Stimulated activated CD4-positive, alpha-beta T cell treated with anti-CD3 and anti-CD28 coated beads, Interleukin-15, amount 100 ng/mL, for 48 hours (primary cell): ENCODE measurements around the gene TMC4.

Experiments
- DNase-seq, 2 donors: peaks; one replicate each; pipeline ENCODE4 v3.0.0-alpha.2; 2020; ENCODE audit warnings: low read depth in 2 of 2

The TMC4 gene

GRCh38 chr19:54133312-54133956 is 39.5 kb downstream of the TMC4 start:
- no peak for DNase-seq

DNA sequence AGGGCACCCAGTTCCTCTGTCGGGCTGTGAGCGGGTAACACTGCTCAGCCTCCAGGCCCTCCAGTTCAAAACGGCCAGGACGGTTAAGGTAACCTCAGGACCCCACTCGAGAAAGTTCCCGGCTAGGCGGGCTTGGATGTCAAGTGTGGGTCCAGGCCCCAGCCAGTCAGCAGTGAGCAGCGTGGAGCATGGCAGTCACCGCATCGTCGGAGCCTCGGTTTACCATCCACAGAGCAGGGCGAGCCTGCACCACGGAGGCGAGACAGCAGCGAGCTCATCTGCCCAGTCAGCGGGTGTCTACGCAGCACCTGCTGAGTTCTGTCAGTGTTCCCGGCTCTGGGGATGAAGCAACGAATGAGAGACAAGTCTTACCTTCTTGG is 43.4 kb downstream of the TMC4 start:
- no peak for DNase-seq

GRCh38 chr19:54128796-54129616 is 44.0 kb downstream of the TMC4 start:
- no peak for DNase-seq

DNA sequence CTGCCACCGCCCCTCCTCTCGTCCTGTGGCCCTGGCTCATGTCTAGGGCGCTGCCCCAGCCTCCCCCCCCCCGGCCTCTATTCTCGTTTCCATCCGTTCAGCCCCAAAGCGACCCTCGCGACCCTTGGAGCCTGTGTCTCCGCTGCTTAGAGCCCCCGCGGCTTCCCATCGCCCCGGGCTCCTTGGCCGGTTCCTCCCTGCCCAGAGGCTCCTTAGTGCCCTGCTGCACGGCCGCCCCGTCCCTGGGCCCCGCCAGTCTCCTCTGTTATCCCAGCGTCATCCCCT is 44.6 kb downstream of the TMC4 start:
- DNase-seq, result no peak

DNA sequence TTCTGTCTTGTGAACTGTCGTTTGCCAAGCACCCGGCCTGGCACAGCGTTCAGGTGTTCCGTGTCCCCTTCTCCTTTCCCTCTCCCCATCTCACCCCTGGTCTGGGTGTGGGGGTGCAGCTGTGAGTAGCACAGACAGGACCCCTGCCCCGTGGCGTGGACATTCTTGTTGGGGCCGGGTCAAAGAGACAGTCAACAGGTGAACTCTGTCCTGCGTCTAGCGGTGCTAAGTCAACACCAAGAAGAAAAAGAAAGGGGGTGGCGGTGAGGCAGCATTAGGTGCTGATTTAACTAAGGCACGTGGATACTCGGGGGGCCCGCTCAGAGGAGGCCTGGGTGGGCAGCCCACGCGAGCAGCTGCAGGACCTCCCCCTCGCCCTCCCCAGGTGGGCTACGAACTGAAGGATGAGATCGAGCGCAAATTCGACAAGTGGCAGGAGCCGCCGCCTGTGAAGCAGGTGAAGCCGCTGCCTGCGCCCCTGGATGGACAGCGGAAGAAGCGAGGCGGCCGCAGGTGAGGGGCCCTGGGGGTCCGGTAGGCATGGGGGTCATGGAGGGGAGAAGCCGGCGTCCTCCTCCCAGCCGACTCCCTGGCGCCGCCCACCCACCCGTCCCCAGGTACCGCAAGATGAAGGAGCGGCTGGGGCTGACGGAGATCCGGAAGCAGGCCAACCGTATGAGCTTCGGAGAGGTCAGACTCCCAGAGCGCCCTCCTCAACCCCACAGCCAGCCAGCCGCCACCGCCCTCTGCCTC is 45.1 kb downstream of the TMC4 start:
- no peak for DNase-seq

GRCh38 chr19:54125713-54126112 is 47.2 kb downstream of the TMC4 start:
- DNase-seq, result no peak

GRCh38 chr19:54124393-54124792 is 48.6 kb downstream of the TMC4 start:
- DNase-seq, result no peak

GRCh38 chr19:54123682-54124081 is 49.3 kb downstream of the TMC4 start:
- DNase-seq, result no peak

GRCh38 chr19:54121259-54121658 is 51.7 kb downstream of the TMC4 start:
- DNase-seq, result no peak

GRCh38 chr19:54115109-54116063 is 57.6 kb downstream of the TMC4 start, which contains the start of the genes PRPF31 and TFPT:
Gene PRPF31, plus strand, starts transcription at chr19:54115754. Its CDS starts 2,525 bp downstream, at chr19:54118279.
Gene TFPT, minus strand, starts transcription at chr19:54115657. Its CDS starts 388 bp downstream, at chr19:54115269.
- peak; percentile 93 to 94 for DNase-seq

GRCh38 chr19:54114340-54115108 is 58.4 kb downstream of the TMC4 start:
- no peak for DNase-seq
